GM19099 (cell line): ENCODE results near the gene ZBTB20.

Experiments
- POLR2A ChIP-seq: IDR thresholded peaks from 3 replicates; pipeline ENCODE4 v1.6.1; 2011; ENCODE audit warnings: low read depth; ENCODE audit not compliant: insufficient read length; ENCODE audit errors: extremely low read depth

The ZBTB20 gene

DNA sequence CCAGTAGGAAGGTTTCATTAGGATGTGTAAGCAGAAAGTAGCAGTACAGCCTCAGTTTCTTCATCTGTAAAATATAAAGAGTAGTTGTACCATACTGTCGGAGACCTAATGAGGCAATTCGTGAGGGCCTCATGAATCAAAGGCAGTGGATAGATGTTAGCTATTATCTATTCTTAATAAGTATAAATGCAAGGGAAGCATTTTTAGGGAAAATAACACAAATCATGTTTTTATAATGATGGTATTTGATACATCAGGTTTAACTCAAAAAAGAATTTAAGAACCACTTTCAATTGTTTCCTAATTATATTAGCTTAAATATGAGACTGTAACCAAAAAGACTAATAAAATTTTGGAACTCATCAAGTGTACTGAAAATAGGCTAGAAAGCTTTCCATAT lies 309.1 kb downstream of the ZBTB20 start:
- no peak for TF ChIP-seq POLR2A

GRCh38 chr3:114834175-114834940 lies 312.7 kb downstream of the ZBTB20 start:
- TF ChIP-seq POLR2A = no peak

- no peak for TF ChIP-seq POLR2A
Observed at GRCh38 chr3:114831861-114832260, 315.2 kb downstream of the ZBTB20 start.

DNA sequence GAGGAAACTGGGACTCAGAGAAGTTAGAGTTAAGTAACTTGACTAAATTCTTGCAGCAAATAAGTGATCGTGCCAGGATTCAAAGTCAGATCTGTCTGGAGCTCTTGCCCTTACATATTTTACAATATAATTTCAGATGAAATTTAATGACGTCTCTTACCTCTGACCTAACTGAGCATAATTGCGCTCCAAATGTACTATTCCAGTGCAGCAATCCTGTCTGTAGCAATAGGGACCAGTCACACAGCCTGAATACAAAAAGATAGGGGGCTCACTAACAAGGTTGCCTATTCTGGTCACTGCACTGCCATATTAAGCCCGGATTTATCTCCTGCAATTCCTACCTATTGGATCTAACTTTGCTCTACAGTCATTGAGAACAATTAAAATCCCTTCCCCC lies 316.4 kb downstream of the ZBTB20 start:
- TF ChIP-seq POLR2A = no peak

DNA sequence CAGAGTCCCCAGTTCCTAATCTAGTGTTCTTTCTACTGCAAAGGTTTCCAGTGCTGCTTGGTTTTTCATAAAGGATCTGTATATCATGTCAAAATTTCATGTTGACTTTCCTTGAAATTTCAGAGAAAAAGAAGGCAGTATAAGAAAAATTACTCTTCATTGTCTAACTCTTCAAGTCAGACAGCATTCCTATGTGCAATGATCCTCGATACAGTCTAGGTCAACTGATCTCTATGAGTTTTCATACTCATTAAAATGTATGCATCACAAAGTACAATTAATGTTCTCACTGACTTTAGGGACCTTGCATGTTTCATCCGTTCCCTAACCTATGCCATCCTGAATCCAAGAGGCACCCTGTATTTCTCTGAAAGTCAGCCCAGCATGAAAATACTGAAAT lies 317.3 kb downstream of the ZBTB20 start:
- no peak for TF ChIP-seq POLR2A

DNA sequence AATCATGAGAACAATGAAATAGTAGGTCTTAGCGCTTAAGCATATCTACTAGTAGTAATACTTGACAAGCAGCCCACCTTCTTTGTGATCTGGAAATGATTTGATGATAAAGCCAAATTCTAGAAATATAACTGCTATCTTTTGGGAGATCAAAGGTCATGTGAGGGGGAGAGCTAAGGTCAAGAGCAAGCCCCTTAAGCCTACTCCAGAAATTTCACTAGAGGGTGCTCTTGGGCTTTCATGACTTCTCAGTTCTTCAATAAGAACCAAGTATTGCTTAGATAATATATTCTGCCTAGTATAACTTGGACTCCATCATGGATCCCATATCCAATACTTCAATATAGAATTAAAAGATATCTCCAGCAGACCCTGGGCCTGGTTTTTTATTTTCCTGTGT lies 319.6 kb downstream of the ZBTB20 start:
- TF ChIP-seq POLR2A = no peak

DNA sequence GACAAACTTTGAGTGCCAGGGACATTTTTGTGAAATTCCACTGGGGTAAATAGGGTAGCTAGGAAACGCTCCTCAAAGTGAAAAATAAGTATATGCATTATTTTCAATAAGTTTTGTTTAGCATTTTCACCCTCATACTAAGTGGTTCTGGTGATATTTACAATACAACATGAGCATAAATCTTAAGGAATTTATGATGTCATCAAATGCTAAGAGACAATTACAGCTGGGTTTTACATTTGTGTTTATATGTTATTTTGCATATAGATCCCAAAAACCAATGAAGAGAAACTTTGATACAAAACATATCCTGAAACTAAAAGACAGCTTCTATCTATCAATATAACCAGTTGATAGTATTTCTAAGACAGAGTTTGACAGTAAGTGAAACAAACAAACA lies 323.1 kb downstream of the ZBTB20 start:
- no peak for TF ChIP-seq POLR2A

DNA sequence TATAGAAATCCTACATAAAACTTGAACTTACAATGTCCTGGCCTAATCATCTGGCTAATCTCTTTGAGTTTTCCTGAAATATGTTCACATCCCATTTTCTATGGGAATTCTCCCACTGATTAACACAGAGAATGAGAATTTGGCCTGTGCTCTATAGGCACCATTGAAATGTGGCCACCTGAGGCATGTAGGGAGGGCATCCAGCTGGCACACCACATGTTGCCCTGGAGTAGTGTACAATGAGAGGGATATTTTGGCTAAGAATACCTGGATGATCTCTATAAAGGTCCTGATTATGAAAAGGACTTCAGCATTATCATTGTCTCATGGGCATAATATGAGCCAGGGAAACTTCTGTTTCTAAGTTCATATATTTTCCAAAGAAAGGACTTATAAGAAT lies 324.0 kb downstream of the ZBTB20 start:
- no peak for TF ChIP-seq POLR2A

DNA sequence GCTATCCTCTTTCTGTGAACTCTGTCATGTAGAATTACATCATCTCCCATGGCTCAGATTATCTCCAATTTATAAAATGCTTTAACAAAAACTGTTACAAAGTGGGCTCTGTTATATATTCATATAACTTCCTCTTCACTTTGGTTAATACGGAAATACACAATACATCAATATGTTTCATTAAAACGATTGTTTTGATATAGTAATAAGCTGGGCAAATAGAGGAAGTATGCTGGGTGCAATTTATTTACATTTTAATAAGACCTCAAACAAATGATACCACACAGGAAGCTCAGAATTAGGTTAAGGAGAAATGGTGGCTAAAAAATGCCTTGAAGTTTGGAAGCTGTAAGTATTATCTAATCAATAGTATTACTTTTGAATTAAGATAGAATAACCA lies 331.0 kb downstream of the ZBTB20 start:
- no peak for TF ChIP-seq POLR2A

DNA sequence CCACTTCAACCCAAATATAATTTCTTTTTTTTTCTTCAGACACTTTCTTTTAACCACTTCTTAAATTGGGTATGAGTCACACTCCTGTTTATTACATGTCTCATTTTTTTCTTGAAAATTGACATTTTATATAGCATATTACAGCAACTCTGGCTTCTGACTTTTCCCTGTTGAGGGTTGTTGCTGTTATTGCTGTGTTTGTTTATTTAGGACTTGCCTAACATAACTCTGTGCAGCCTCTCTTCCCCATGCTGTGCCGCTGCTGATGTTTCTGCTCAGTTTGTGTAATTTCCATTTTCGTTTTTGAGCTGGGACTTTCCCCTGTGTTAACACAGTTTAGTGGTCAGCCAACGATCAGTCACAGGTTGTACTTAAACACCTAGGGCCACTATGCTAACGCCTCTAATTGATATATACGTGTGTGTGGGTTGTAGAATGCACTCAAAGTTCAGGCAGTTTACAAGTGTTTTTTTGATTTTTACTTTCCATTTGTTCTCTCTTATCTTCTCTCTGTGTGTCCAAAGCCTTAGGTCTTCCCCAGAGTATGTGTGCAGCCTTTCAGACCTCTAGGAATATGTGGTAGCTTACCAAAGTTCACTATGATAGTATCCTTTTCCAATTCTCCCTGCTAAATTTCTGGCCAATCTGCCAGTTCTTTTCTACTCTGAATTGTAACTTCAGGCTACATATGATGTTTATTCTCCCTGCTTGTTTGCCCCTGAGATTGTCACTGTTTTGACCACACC lies 337.2 kb downstream of the ZBTB20 start:
- no peak for TF ChIP-seq POLR2A

DNA sequence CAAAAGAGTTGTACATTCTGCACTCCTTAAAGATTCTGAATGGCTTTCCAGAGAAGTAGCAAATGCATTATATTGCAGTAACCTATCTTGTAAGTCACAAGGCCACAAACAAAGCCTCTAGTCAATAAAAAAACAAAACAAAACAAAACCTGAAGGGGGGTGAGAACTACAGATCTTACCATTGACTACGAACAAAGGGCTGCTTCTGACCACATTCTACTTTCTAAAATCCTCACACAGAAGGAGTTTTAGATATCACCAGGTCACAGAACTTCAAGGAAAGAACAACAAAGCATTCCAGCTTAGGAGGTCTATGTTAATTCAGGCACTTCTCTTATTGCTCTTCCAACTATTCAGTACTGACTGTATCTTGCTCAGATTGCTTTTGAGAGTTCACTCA lies 343.0 kb downstream of the ZBTB20 start:
- no peak for TF ChIP-seq POLR2A

DNA sequence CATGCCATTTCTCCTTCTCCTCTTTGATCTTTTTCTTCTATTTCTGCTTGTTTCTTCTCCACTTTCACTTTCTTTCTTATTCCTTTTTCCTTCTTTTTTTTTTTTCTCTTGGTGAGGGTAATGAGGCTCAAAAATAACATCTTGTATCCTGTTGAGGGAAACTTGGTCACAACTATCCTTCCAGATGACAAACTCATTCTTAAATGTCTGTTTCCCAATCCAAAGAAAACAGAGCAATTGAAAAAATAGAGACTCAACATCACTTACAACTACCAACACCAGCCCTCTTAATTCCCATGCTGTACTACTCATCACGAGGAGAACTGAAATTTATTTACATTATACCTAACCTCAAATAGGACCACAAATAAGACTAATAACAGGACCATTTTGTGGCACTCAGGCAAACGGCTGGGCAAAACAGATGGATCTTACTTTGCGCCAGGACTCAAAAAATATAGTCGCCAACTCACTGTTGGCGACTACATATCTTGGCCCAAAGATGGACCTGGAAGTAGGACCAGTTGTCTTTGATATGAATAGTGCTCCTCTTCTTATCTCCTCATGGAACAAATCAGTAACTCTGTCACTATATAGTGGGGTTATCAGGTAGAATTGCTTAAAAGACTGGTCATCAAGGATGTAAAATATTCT lies 343.9 kb downstream of the ZBTB20 start:
- TF ChIP-seq POLR2A = no peak

- no peak for TF ChIP-seq POLR2A
Observed at GRCh38 chr3:114800272-114801031, 346.6 kb downstream of the ZBTB20 start.

DNA sequence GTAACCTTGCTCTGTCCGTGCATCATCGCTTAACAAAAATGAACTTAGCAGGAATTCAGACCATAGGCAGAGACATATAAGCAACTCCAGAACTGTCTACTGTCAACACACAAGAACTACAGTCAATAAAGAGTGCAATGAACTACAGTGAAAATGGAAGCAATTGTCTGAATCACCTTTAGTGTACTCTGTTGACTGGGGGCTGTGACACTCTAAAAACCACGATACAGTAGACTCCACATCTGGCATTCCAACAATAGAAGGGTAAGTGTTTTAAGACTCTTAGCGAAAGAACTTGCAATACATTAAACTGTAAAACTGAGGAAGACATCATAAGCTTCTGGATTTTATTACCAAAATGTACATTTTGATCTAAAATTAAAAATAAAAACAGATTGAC lies 347.3 kb downstream of the ZBTB20 start:
- TF ChIP-seq POLR2A = no peak

- no peak for TF ChIP-seq POLR2A
Observed at GRCh38 chr3:114796796-114797195, 350.3 kb downstream of the ZBTB20 start.
